Large intestine (tissue), 3 donors: ENCODE results near the gene KIF5A. TPM values are rescaled to one million over a fixed set of nuclear protein-coding genes. Genes with fewer than 3 reads are reported as not detected.

Experiments used
- DNase-seq, 2 donors: peaks; one replicate each; pipeline versions ENCODE4 v3.0.0 to v3.0.0-alpha.2; 2013
- H3K27ac ChIP-seq: one replicate; pipeline ENCODE4 v1.5.1; 2013; ENCODE audit warnings: low read length
- H3K27me3 ChIP-seq: 2 replicates; pipeline ENCODE4 v1.6.1; 2013; ENCODE audit warnings: low read length; ENCODE audit not compliant: control insufficient read depth, insufficient read depth
- H3K36me3 ChIP-seq: 2 replicates; pipeline ENCODE4 v1.6.1; 2013; ENCODE audit warnings: low read length; ENCODE audit not compliant: control insufficient read depth, insufficient read depth
- H3K4me1 ChIP-seq: one replicate; pipeline ENCODE4 v1.6.1; 2013; ENCODE audit warnings: low read length; ENCODE audit not compliant: control insufficient read depth, insufficient read depth
- H3K4me3 ChIP-seq: one replicate; pipeline ENCODE4 v1.5.1; 2013; ENCODE audit warnings: low read length
- H3K9me3 ChIP-seq: one replicate; pipeline ENCODE4 v1.6.1; 2013; ENCODE audit warnings: mild to moderate bottlenecking, low read depth, low read length, moderate library complexity; ENCODE audit not compliant: control insufficient read depth
- WGBS: methylation state at CpG from one replicate; pipeline ENCODE4 v1.1.5; 2013; ENCODE audit warnings: low lambda C conversion rate; ENCODE audit not compliant: insufficient coverage; 5-methylcytosine and 5-hydroxymethylcytosine counted together
- polyA plus RNA-seq: library from polyadenylated mRNA; unstranded; fragments of 120-200 nt; gene quantifications from one replicate; pipeline ENCODE4 v1.2.1, GENCODE V29; 2013

The KIF5A gene
- polyA plus RNA-seq, 1 donor, result 12.3 TPM

DNA sequence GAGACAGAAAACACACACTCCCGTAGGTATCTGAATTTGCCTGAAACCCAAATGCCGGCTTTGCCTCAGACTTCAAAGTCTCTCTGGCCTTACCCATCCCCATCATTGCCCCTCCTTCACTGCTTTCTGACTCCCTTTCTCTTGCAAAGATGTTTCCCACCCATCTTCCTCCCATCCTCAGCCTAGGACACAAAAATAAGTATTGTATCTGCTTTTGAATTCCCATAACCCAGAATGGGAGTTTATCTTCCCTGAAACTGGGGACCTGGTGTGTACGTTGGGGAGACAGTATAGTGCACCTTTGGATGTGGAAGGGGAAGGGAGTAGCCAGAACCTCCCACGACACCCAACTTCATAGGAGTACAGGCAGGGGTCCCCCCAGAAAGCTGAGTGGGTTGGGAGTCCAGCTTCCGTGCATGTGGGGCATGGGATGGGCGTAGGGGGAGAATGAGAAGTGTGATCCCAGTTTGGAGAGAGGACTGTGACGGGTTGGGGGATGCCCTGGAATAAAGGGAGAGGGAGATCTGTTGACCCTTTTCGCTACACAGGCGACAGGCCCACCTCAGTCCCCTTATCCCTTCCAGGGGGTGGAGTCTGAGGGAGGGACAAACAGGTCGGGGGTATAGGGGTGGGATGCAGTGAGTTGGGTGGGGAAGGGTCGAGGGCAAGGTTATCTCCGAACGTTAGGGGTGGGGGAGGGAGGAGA lies 488 bp upstream of the KIF5A start:
- Histone ChIP-seq H3K9me3 (no peaks in the 10 kb centered on the region), H3K4me1 (peaks cover 14% of the 10 kb centered on the region), H3K36me3 (no peaks in the 10 kb centered on the region), H3K27me3 (peaks cover 64% of the 10 kb centered on the region), H3K4me3 (no peak overlapping the region), H3K27ac (no peak overlapping the region)
- DNase-seq, result no peak
- no CpG with 5 or more reads among the region's 13 CpGs for WGBS

DNA sequence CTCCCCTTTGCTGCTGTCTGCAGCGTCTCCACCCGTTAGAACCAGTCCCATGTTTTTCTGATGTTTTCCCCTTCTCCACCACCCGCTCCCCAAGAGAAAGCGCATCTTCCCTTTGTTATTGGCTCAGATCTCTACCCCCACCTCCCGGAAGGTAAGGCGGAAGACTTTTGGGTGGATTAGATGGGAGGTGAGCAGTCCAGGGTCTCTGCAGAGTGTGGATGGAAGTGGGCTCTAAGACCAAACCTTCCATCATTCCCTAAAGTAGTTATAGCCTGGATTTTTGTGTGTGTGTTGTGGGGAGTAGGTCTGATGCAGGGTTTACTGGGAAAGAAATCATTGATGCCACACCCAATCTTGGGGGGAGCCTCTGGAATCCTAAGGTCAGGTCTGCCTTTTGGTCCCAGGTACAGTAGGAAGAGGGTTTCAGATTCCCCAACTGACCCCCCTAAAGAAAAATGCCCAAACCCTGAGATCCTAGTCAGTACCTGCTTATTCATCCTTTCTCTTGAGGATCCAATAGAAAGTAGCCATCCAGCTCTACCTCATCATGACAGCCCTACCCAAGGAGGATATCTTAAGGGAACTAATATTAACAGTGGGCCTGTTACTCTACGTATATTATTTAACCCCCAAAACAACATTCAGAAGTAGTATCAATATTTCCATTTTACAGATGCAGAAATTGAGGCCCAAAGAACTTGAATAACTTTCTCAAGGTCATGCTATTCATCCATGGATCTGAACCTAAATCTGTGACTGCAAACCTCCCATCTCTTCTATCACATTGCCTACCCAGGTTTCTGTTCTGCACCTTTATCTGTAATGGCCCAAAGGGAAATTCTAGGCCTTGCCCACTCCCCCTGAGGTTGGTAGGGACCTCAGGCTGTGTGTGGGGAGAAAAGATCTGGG lies 1.1 kb downstream of the KIF5A start:
- H3K4me3 ChIP-seq, result peak overlapping the region; percentile 27
- H3K36me3 ChIP-seq, result no peaks in the 10 kb centered on the region
- H3K4me1 ChIP-seq, result peaks cover 8% of the 10 kb centered on the region
- WGBS, result no CpG with 5 or more reads among the region's 7 CpGs
- DNase-seq, result no peak
- H3K9me3 ChIP-seq, result no peaks in the 10 kb centered on the region
- no peak overlapping the region for H3K27ac ChIP-seq
- peaks cover 70% of the 10 kb centered on the region for H3K27me3 ChIP-seq

DNA sequence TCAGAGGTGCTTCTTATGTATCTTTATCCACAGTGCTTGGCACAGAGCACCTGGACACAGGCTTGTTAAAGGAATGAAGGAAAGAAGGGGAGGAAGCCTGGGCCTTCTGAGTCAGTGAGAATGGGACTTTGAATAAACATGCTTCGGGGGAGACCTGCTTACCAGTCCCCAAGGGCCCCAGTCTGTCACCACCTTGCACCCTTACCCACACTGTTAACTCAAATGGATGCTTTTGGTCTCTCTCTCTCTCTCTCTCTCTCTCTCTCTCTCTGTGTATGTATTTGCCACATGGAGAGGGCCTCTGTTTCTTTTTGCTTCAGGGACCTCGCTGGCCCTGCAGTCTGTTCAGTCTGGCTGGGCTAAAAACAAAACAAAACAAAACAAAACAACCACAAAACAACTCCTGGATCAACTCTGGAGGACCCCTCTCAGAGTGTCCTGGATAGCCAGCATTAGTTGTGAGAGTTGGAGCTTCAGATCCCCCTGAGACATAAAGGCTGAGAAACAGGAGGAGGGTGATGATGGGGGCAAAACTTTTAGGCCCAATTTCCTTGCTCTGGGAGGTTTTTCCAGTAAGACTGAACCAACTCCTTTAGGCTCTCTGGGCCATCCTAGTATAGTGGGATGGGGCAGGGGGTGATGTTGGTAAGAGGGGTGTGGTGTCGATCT lies 1.9 kb downstream of the KIF5A start:
- no CpG with 5 or more reads among the region's 3 CpGs for WGBS
- DNase-seq, result no peak
- Histone ChIP-seq H3K27ac (no peak overlapping the region), H3K27me3 (peaks cover 70% of the 10 kb centered on the region), H3K4me3 (no peak overlapping the region), H3K9me3 (no peaks in the 10 kb centered on the region), H3K4me1 (peaks cover 3% of the 10 kb centered on the region), H3K36me3 (no peaks in the 10 kb centered on the region)

DNA sequence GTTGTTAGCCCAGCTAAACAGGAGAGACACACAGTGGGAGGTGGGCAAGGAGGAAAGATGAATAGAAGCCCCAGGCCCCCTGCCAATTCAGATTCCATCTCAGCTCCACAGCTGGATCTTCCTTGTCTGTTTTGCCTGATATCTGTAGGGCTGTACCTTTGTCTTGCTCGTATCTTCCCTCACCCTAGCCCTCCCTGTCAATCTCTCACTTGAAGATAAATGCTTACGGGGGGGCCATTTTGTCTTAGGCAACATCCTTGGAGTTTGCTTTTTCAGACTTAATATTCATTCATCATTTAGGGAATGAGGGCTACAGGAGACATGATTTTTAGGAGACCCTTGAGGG lies 2.4 kb downstream of the KIF5A start:
- H3K27me3 ChIP-seq, result peaks cover 70% of the 10 kb centered on the region
- H3K27ac ChIP-seq, result no peak overlapping the region
- peaks cover 3% of the 10 kb centered on the region for H3K4me1 ChIP-seq
- WGBS, result no CpG with 5 or more reads among the region's 2 CpGs
- no peak overlapping the region for H3K4me3 ChIP-seq
- no peak for DNase-seq
- H3K36me3 ChIP-seq, result no peaks in the 10 kb centered on the region
- no peaks in the 10 kb centered on the region for H3K9me3 ChIP-seq

DNA sequence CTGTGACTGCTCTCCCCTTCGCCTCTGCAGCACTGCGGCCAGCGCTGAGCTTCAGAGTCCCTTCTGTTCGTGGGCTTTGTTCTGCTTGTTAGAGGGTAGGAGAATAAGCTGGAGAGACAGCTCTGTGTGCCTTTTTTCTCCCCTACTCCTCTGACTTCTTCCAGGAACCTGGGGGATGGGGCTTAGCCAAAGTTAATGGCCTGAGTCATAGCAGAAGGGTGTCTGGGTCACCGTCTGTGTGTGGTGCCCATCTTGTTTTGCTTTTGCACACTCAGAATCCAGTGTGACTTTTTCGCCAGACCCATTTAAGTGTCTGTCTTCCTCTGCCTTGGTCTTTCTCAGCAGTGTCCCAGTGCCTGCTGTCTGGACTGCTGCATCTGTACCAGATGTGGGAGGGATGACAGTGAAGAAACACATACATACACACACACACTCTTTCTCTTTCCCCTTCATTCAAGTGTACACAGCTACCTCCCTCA lies 3.0 kb downstream of the KIF5A start:
- 20% methylated on average over 1 of the region's 6 CpGs for WGBS
- Histone ChIP-seq H3K27me3 (peaks cover 66% of the 10 kb centered on the region), H3K4me1 (peaks cover 3% of the 10 kb centered on the region), H3K36me3 (no peaks in the 10 kb centered on the region), H3K9me3 (no peaks in the 10 kb centered on the region), H3K27ac (no peak overlapping the region), H3K4me3 (no peak overlapping the region)
- no peak for DNase-seq

DNA sequence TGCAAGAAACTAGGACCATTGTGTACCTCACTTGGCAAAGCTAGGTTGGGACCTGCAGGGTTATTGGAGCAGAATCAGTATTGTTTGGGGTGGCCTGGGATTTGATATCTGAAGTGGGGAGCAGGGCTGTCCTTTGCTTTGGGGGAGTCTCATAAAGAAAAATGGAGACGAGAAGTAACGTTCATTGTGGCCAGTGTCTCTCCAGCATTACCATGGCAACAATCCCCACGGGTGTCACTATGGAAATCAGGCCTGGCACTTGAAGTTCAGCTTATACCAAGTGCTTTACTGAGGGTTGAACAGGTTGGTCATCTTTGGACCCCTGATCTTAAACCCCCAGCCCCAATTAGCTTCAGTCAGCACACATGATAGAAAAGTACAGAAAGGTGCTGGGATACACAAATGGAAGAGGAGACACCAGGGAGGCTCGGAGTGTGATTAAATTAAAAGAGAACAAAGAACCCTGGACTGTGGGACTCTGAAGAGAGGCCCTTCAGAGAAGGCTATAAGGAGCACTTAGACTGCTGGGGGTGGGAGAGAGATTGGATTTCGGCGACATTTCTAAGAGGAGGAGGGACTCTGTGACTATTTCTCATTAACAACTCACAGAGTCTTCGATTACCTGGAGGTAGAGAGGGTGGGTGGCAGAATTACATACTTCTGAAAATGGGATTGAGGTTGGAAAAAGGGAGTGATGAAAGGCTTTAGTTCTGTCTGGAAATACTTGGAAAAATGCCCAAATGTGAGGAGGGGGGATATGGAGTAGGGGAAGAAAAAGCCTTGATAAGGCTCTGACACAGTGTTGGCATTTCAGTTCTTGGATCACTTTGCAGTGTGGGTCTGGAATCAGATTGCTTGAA lies 3.7 kb downstream of the KIF5A start:
- H3K27ac ChIP-seq, result no peak overlapping the region
- peaks cover 62% of the 10 kb centered on the region for H3K27me3 ChIP-seq
- peaks cover 3% of the 10 kb centered on the region for H3K4me1 ChIP-seq
- H3K4me3 ChIP-seq, result no peak overlapping the region
- WGBS, result no CpG with 5 or more reads among the region's 7 CpGs
- no peaks in the 10 kb centered on the region for H3K9me3 ChIP-seq
- H3K36me3 ChIP-seq, result no peaks in the 10 kb centered on the region
- no peak for DNase-seq

DNA sequence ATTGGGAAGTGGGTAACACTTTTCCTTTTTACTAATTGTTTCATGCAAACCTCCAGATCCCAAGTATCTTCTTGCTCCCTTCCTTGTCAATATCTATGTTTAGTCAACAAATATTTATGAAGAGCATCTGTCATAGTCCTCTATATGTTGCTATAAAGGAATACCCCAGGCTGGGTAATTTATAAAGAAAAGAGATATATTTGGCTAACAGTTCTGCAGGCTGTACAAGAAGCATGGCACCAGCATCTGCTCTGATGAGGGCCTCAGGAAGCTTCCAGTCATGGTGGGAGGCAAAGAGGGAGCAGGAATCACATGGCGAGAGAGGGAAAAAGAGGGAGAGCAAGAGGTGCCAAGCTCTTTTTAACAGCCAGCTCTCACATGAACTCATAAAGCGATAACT lies 4.6 kb downstream of the KIF5A start:
- WGBS, result no CpG with 5 or more reads among the region's 2 CpGs
- Histone ChIP-seq H3K27me3 (peaks cover 53% of the 10 kb centered on the region), H3K36me3 (no peaks in the 10 kb centered on the region), H3K9me3 (no peaks in the 10 kb centered on the region), H3K27ac (no peak overlapping the region), H3K4me3 (no peak overlapping the region), H3K4me1 (peaks cover 3% of the 10 kb centered on the region)
- no peak for DNase-seq

DNA sequence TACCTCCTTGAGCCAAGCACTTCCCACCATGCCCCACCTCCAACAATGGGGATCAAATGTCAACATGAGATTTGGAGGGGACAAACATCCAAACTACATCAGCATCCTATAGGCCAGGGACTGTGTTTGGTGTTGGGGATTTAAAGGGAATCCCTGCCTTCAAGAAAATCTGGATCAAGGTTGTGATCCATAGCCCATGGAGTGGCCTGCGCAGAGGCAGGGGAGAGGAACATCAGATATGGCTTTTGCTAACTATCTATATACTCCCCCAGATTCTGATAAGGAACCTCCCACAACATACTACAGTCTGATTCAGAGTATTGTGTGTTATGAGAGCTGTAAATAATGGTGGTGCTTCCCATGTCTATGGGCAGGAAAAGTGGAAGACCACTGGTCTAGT lies 5.1 kb downstream of the KIF5A start:
- WGBS, result 100% methylated on average over 1 of the region's 1 CpG
- Histone ChIP-seq H3K9me3 (no peaks in the 10 kb centered on the region), H3K4me3 (no peak overlapping the region), H3K27me3 (peaks cover 48% of the 10 kb centered on the region), H3K4me1 (peaks cover 3% of the 10 kb centered on the region), H3K27ac (no peak overlapping the region), H3K36me3 (no peaks in the 10 kb centered on the region)
- no peak for DNase-seq

DNA sequence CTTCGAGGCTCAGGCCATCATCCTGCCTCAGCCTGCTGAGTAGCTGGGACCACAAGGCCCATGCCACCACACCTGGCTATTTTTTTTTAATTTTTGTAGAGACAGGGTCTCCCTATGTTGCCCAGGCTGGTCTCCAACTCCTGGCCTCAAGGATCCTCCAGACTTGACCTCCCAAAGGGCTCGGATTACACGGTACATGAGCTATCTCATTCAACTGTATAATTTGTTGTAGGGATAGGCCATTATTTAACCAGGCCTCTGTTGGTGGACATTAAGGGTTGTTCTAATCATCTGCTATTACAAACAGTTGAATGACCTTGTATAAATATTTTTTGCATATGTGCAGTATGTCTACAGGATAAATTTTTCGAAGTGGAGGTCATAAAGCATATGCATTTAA lies 9.0 kb downstream of the KIF5A start:
- no peaks in the 10 kb centered on the region for H3K4me1 ChIP-seq
- WGBS, result no CpG with 5 or more reads among the region's 4 CpGs

DNA sequence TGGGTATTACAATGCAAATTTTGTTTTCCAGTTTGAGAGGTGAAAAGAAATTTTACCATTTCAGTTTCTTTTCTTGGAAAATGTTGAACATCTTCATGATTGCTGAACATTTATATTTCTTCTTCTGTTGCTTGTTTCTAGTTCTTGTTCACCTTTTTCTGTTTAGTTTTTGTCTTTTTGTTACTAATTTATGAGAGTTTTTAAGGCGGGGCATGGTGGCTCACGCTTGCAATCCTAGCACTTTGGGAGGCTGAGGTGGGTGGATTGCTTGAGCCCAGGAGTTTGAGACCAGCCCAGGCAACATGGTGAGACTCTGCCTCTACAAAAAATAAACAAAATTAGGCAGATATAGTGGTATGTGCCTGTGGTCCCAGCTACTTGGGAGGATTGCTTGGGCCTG lies 10.7 kb downstream of the KIF5A start:
- Histone ChIP-seq H3K36me3 (no peaks in the 10 kb centered on the region), H3K4me1 (no peaks in the 10 kb centered on the region), H3K9me3 (no peaks in the 10 kb centered on the region), H3K27me3 (peaks cover 14% of the 10 kb centered on the region), H3K27ac (no peak overlapping the region), H3K4me3 (no peak overlapping the region)
- DNase-seq, result no peak
- WGBS, result no CpG with 5 or more reads among the region's 2 CpGs

More for the DNA sequence above, 9.0 kb downstream of the KIF5A start:
- Histone ChIP-seq H3K27ac (no peak overlapping the region), H3K4me3 (no peak overlapping the region), H3K36me3 (no peaks in the 10 kb centered on the region), H3K27me3 (peaks cover 17% of the 10 kb centered on the region), H3K9me3 (no peaks in the 10 kb centered on the region)
- DNase-seq, result no peak
